HCT116 (cell line): Measurements from ENCODE around the gene MYRF. TPM values are rescaled to one million over a fixed set of nuclear protein-coding genes. Genes with fewer than 3 reads are reported as not detected.

Experiments
- ATAC-seq: fragments of 200-7000 bp; cut with Tn5 transposase; 2 replicates; pipeline ENCODE4 v1.9.1; 2020; ENCODE audit warnings: mild to moderate bottlenecking, moderate library complexity
- BruUV-seq: library from RNA; stranded (reverse); fragments of 400-500 nt; replicated peaks from 2 replicates; lab custom pipeline; 2021; lab: Mats Ljungman, UMichigan
- CTCF ChIA-PET: fragments of 300-600 bp; sonication (Branson Sonifier 250); formaldehyde crosslinking; loops from one replicate; lab custom pipeline; 2021; ENCODE audit warnings: antibody characterized with exemption; lab: Charles Lee
- POLR2A ChIA-PET: fragments of 300-600, 350-600 bp; sonication (Branson Sonifier 250); formaldehyde crosslinking; loops from one replicate; lab custom pipeline; 2021; ENCODE audit warnings: antibody characterized with exemption; lab: Charles Lee
- RAD21 ChIA-PET, 2 experiments: fragments of 300-600 bp; sonication (Branson Sonifier 250); formaldehyde crosslinking; loops; one replicate each; lab custom pipeline; 2023; ENCODE audit warnings: low total read pairs in 2 of 2; ENCODE audit not compliant: uncharacterized antibody in 2 of 2, unreplicated experiment in 2 of 2, low non-redundant PET in 1 of 2; lab: Charles Lee
- DNase-seq: peaks from one replicate; pipeline ENCODE4 v3.0.0-alpha.2; 2010; ENCODE audit warnings: low read depth, low spot score
- H2AFZ ChIP-seq: fragments of 200-600 bp; shearing (Covaris generic), sonication (generic); 2 replicates; pipeline ENCODE4 v1.6.1; 2017; ENCODE audit warnings: low read depth, mixed run types, mixed read lengths, antibody characterized with exemption, low read length; ENCODE audit not compliant: poor library complexity, severe bottlenecking
- H3K27ac ChIP-seq: 2 replicates; pipeline ENCODE4 v1.5.1; 2012; ENCODE audit warnings: low read depth, low read length
- H3K27me3 ChIP-seq: fragments of 200-600 bp; sonication (generic); 2 replicates; pipeline ENCODE4 v1.6.1; 2016; ENCODE audit warnings: mixed run types, low read length, mixed read lengths; ENCODE audit not compliant: insufficient read depth
- H3K36me3 ChIP-seq, 2 experiments: fragments of 200-500 bp in 1 of 2; fragments of 200-600 bp in 1 of 2; sonication (Bioruptor generic) in 1 of 2; sonication (generic) in 1 of 2; 2 replicates each; pipeline versions ENCODE4 v1.5.1 to v1.6.1; 2014 to 2016; ENCODE audit warnings: low read length in 2 of 2, inconsistent platforms in 1 of 2, mixed read lengths in 1 of 2, mixed run types in 1 of 2; ENCODE audit not compliant: insufficient read depth in 2 of 2, control insufficient read depth in 1 of 2
- H3K4me1 ChIP-seq, 2 experiments: fragments of 200-600 bp in 1 of 2; sonication (generic) in 1 of 2; 2 replicates each; pipeline versions ENCODE4 v1.5.1 to v1.6.1; 2012 to 2017; ENCODE audit warnings: low read length in 2 of 2, inconsistent platforms in 1 of 2, mild to moderate bottlenecking in 1 of 2, mixed read lengths in 1 of 2, mixed run types in 1 of 2, moderate library complexity in 1 of 2; ENCODE audit not compliant: insufficient read depth in 2 of 2, control insufficient read depth in 1 of 2
- H3K4me2 ChIP-seq: fragments of 200-600 bp; sonication (generic); 2 replicates; pipeline ENCODE4 v1.6.1; 2017; ENCODE audit warnings: mixed run types, low read length, mixed read lengths
- H3K4me3 ChIP-seq, 2 experiments: fragments of 200-600 bp in 1 of 2; sonication (generic) in 1 of 2; replicated peaks in 1 of 2; 2 replicates each; pipeline ENCODE4 v1.5.1; 2011 to 2016; ENCODE audit warnings: low read length in 2 of 2, control low read depth in 1 of 2, low read depth in 1 of 2, mild to moderate bottlenecking in 1 of 2, mixed read lengths in 1 of 2, mixed run types in 1 of 2
- H3K79me2 ChIP-seq: fragments of 200-600 bp; sonication (generic); 2 replicates; pipeline ENCODE4 v1.6.1; 2017; ENCODE audit warnings: mild to moderate bottlenecking, mixed run types, low read length, moderate library complexity, mixed read lengths; ENCODE audit not compliant: insufficient read depth
- H3K9ac ChIP-seq: fragments of 200-600 bp; sonication (generic); 2 replicates; pipeline ENCODE4 v1.6.1; 2016; ENCODE audit warnings: low read length, mixed read lengths
- H3K9me2 ChIP-seq: fragments of 200-600 bp; sonication (generic), shearing (Covaris generic); 2 replicates; pipeline ENCODE4 v1.6.1; 2017; ENCODE audit warnings: mixed run types, mild to moderate bottlenecking, moderate library complexity; ENCODE audit not compliant: insufficient read depth
- H3K9me3 ChIP-seq, 2 experiments: fragments of 200-500 bp in 1 of 2; fragments of 200-600 bp in 1 of 2; sonication (Bioruptor generic) in 1 of 2; sonication (generic) in 1 of 2; 2 replicates each; pipeline ENCODE4 v1.6.1; 2014 to 2017; ENCODE audit warnings: low read length in 2 of 2, mixed read lengths in 2 of 2, inconsistent platforms in 1 of 2, low read depth in 1 of 2, mild to moderate bottlenecking in 1 of 2, mixed run types in 1 of 2, moderate library complexity in 1 of 2; ENCODE audit not compliant: control insufficient read depth in 1 of 2, insufficient read depth in 1 of 2
- H4K20me1 ChIP-seq: fragments of 200-600 bp; sonication (generic), shearing (Covaris generic); 2 replicates; pipeline ENCODE4 v1.6.1; 2017; ENCODE audit warnings: mixed run types, mild to moderate bottlenecking, moderate library complexity; ENCODE audit not compliant: insufficient read depth
- CBX3 ChIP-seq: IDR thresholded peaks from 2 replicates; pipeline ENCODE4 v1.6.1; 2012; ENCODE audit warnings: low read depth
- CEBPB ChIP-seq: IDR thresholded peaks from 2 replicates; pipeline ENCODE4 v1.6.1; 2012; ENCODE audit warnings: low read depth
- EGR1 ChIP-seq: IDR thresholded peaks from 2 replicates; pipeline ENCODE4 v1.6.1; 2012; ENCODE audit warnings: low read depth
- ELF1 ChIP-seq: IDR thresholded peaks from 2 replicates; pipeline ENCODE4 v1.6.1; 2012; ENCODE audit warnings: low read depth, borderline replicate concordance
- EZH2 ChIP-seq: fragments of 200-600 bp; sonication (generic); IDR thresholded peaks from 2 replicates; pipeline ENCODE4 v1.6.1; 2017; ENCODE audit warnings: antibody characterized with exemption, mixed run types
- EZH2phosphoT487 ChIP-seq: fragments of 200-600 bp; IDR thresholded peaks from 2 replicates; pipeline ENCODE4 v1.6.1; 2018; ENCODE audit warnings: antibody characterized with exemption, borderline replicate concordance
- POLR2A ChIP-seq: IDR thresholded peaks from 2 replicates; pipeline ENCODE4 v1.7.0; 2011; ENCODE audit warnings: borderline replicate concordance; ENCODE audit not compliant: insufficient read depth, insufficient read length; ENCODE audit errors: extremely low read depth
- RAD21 ChIP-seq: IDR thresholded peaks from 2 replicates; pipeline ENCODE4 v1.6.1; 2012; ENCODE audit warnings: low read depth, mild to moderate bottlenecking
- SIN3A ChIP-seq: IDR thresholded peaks from 2 replicates; pipeline ENCODE4 v1.6.1; 2012; ENCODE audit warnings: low read depth
- SP1 ChIP-seq: IDR thresholded peaks from 2 replicates; pipeline ENCODE4 v1.6.1; 2012; ENCODE audit warnings: low read depth
- SRF ChIP-seq: IDR thresholded peaks from 2 replicates; pipeline ENCODE4 v1.6.1; 2012; ENCODE audit warnings: low read depth
- YY1 ChIP-seq: IDR thresholded peaks from 2 replicates; pipeline ENCODE4 v1.6.1; 2011; ENCODE audit warnings: low read length, low read depth, moderate library complexity, mild to moderate bottlenecking; ENCODE audit not compliant: insufficient replicate concordance; ENCODE audit errors: extremely low read depth
- ZFX ChIP-seq: fragments of 450-650 bp; IDR thresholded peaks from 2 replicates; pipeline ENCODE4 v1.6.1; 2017
- ZNF274 ChIP-seq: fragments of 200-500 bp; sonication (Bioruptor generic); IDR thresholded peaks from 2 replicates; pipeline ENCODE4 v1.6.1; 2014; ENCODE audit warnings: mild to moderate bottlenecking, low read depth, low read length, inconsistent platforms
- intact Hi-C: fragments of 100-400 bp; cut with micrococcal nuclease; formaldehyde crosslinking; loops from 2 replicates; pipeline ENCODE4 v1.10.0; 2022
- total RNA-seq: library from RNA; stranded (reverse); gene quantifications from one replicate; pipeline ENCODE4 v1.2.1, GENCODE V29; 2021; ENCODE audit not compliant: unreplicated experiment
- TF ChIP-seq, protein P1 (sequence below): IDR thresholded peaks from 2 replicates; pipeline ENCODE4 v1.6.1; 2012; ENCODE audit warnings: low read depth
- TF ChIP-seq, protein P2 (sequence below): IDR thresholded peaks from 2 replicates; pipeline ENCODE4 v1.6.1; 2012
- TF ChIP-seq, protein P3 (sequence below), 3 experiments: fragments of 200-600 bp in 1 of 3; sonication (generic) in 1 of 3; IDR thresholded peaks in 2 of 3; conservative IDR thresholded peaks in 1 of 3; 2 replicates each; pipeline ENCODE4 v1.5.1; 2012 to 2017; ENCODE audit warnings: low read depth in 2 of 3, low read length in 2 of 3, antibody characterized with exemption in 1 of 3, borderline replicate concordance in 1 of 3, control low read depth in 1 of 3, mild to moderate bottlenecking in 1 of 3, mixed read lengths in 1 of 3, mixed run types in 1 of 3, moderate library complexity in 1 of 3; ENCODE audit not compliant: insufficient read depth in 1 of 3
- TF ChIP-seq, protein P4 (sequence below): IDR thresholded peaks from 2 replicates; pipeline ENCODE4 v1.6.1; 2011; ENCODE audit warnings: mild to moderate bottlenecking, low read length, moderate library complexity; ENCODE audit not compliant: insufficient replicate concordance; ENCODE audit errors: extremely low read depth
- TF ChIP-seq, protein P5 (sequence below): IDR thresholded peaks from 2 replicates; pipeline ENCODE4 v1.6.1; 2012

MYRF gene
- total RNA-seq, 1 experiment from 2014 or later, result 52.3 TPM

DNA sequence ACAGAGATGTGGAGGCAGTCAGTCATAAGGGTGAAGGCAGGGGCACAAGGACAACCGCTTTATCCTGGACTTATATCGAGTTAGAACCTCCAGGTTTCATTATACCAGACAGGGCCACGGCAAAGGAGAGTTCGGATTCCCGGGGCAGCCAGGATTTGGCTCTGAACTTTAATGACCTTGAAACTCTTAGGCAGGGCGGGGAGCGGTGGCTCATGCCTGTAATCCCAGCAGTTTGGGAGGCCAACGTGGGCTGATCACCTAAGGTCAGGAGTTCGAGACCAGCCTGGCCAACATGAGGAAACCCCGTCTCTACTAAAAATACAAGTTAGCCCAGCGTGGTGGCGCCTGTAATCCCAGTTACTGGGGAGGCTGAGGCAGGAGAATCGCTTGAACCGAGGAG is 1.1 kb upstream of the MYRF start:
- no peak overlapping the region for H3K4me2 ChIP-seq
- peaks cover 36% of the 10 kb centered on the region; the same call in 1 of the 2 replicates for H3K79me2 ChIP-seq
- RAD21 ChIA-PET, result no interaction called here
- intact Hi-C loops, result no loop called here
- no peaks in the 10 kb centered on the region for H3K27me3 ChIP-seq
- no TSS peak for BruUV-seq
- H4K20me1 ChIP-seq, result no peaks in the 10 kb centered on the region
- DNase-seq (no peak), ATAC-seq (no peak)
- H3K4me1 ChIP-seq, result peaks cover 21 to 61% of the 10 kb centered on the region in 2 experiments
- TF ChIP-seq EZH2 (no peak), POLR2A (no peak), EGR1 (no peak), SP1 (no peak), CBX3 (no peak), ELF1 (no peak), ZNF274 (no peak), YY1 (no peak), EZH2phosphoT487 (no peak), ZFX (no peak), SRF (no peak), SIN3A (no peak), CEBPB (no peak), RAD21 (no peak)
- TF ChIP-seq, protein P1, sequence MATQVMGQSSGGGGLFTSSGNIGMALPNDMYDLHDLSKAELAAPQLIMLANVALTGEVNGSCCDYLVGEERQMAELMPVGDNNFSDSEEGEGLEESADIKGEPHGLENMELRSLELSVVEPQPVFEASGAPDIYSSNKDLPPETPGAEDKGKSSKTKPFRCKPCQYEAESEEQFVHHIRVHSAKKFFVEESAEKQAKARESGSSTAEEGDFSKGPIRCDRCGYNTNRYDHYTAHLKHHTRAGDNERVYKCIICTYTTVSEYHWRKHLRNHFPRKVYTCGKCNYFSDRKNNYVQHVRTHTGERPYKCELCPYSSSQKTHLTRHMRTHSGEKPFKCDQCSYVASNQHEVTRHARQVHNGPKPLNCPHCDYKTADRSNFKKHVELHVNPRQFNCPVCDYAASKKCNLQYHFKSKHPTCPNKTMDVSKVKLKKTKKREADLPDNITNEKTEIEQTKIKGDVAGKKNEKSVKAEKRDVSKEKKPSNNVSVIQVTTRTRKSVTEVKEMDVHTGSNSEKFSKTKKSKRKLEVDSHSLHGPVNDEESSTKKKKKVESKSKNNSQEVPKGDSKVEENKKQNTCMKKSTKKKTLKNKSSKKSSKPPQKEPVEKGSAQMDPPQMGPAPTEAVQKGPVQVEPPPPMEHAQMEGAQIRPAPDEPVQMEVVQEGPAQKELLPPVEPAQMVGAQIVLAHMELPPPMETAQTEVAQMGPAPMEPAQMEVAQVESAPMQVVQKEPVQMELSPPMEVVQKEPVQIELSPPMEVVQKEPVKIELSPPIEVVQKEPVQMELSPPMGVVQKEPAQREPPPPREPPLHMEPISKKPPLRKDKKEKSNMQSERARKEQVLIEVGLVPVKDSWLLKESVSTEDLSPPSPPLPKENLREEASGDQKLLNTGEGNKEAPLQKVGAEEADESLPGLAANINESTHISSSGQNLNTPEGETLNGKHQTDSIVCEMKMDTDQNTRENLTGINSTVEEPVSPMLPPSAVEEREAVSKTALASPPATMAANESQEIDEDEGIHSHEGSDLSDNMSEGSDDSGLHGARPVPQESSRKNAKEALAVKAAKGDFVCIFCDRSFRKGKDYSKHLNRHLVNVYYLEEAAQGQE, result no peak
- TF ChIP-seq, protein P2, sequence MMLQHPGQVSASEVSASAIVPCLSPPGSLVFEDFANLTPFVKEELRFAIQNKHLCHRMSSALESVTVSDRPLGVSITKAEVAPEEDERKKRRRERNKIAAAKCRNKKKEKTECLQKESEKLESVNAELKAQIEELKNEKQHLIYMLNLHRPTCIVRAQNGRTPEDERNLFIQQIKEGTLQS, result no peak
- TF ChIP-seq, protein P3, sequence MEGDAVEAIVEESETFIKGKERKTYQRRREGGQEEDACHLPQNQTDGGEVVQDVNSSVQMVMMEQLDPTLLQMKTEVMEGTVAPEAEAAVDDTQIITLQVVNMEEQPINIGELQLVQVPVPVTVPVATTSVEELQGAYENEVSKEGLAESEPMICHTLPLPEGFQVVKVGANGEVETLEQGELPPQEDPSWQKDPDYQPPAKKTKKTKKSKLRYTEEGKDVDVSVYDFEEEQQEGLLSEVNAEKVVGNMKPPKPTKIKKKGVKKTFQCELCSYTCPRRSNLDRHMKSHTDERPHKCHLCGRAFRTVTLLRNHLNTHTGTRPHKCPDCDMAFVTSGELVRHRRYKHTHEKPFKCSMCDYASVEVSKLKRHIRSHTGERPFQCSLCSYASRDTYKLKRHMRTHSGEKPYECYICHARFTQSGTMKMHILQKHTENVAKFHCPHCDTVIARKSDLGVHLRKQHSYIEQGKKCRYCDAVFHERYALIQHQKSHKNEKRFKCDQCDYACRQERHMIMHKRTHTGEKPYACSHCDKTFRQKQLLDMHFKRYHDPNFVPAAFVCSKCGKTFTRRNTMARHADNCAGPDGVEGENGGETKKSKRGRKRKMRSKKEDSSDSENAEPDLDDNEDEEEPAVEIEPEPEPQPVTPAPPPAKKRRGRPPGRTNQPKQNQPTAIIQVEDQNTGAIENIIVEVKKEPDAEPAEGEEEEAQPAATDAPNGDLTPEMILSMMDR (IDR thresholded peaks at IDR 0.05 in 2 of 3, conservative IDR thresholded peaks at IDR 0.05 in 1 of 3; ENCODE audit: borderline replicate concordance in 1 of 3, insufficient read depth in 1 of 3, low read depth in 2 of 3, low read length in 2 of 3), result no peak
- TF ChIP-seq, protein P4, sequence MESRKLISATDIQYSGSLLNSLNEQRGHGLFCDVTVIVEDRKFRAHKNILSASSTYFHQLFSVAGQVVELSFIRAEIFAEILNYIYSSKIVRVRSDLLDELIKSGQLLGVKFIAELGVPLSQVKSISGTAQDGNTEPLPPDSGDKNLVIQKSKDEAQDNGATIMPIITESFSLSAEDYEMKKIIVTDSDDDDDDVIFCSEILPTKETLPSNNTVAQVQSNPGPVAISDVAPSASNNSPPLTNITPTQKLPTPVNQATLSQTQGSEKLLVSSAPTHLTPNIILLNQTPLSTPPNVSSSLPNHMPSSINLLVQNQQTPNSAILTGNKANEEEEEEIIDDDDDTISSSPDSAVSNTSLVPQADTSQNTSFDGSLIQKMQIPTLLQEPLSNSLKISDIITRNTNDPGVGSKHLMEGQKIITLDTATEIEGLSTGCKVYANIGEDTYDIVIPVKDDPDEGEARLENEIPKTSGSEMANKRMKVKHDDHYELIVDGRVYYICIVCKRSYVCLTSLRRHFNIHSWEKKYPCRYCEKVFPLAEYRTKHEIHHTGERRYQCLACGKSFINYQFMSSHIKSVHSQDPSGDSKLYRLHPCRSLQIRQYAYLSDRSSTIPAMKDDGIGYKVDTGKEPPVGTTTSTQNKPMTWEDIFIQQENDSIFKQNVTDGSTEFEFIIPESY, result no peak
- TF ChIP-seq, protein P5, sequence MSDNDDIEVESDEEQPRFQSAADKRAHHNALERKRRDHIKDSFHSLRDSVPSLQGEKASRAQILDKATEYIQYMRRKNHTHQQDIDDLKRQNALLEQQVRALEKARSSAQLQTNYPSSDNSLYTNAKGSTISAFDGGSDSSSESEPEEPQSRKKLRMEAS, result no peak
- H3K36me3 ChIP-seq, result no peaks in the 10 kb centered on the region
- POLR2A ChIA-PET, result no interaction called here
- no peak overlapping the region for H3K4me3 ChIP-seq
- H3K9ac ChIP-seq, result no peak overlapping the region
- H3K9me2 ChIP-seq, result no peaks in the 10 kb centered on the region
- CTCF ChIA-PET, result interaction anchor here (1.5 kb wide), 1 partner anchor 10 kb away, joined by 3 read pairs; no protein-coding TSS in a partner anchor
- no peaks in the 10 kb centered on the region for H3K9me3 ChIP-seq
- no peak overlapping the region for H3K27ac ChIP-seq
- no peak overlapping the region for H2AFZ ChIP-seq
